Memory B cell (primary cell): ENCODE measurements around the gene ATP1B1.
"Not testable (repeated sequence)": the region's sequence is repeated elsewhere in the genome, so short reads cannot be mapped to it uniquely, and the experiment has no call there.

Source experiments
- ATAC-seq: fragments of 150-1000 bp; cut with Tn5 transposase; 2 replicates; pipeline ENCODE4 v1.10.0; 2021; ENCODE audit warnings: low read depth, mild to moderate bottlenecking, moderate library complexity
- DNase-seq, 2 donors: peaks; one replicate each; pipeline ENCODE4 v3.0.0; 2022; ENCODE audit warnings: low spot score in 2 of 2
- H3K27ac Mint-ChIP-seq: one replicate; pipeline ENCODE4 v1.8.0; 2022; ENCODE audit warnings: mild to moderate bottlenecking, moderate library complexity, mixed read lengths
- H3K27me3 Mint-ChIP-seq: one replicate; pipeline ENCODE4 v1.8.0; 2022; ENCODE audit warnings: mixed read lengths
- H3K36me3 Mint-ChIP-seq: one replicate; pipeline ENCODE4 v1.8.0; 2022; ENCODE audit warnings: mild to moderate bottlenecking, mixed read lengths
- H3K4me1 Mint-ChIP-seq: one replicate; pipeline ENCODE4 v1.8.0; 2022; ENCODE audit warnings: mixed read lengths
- H3K4me3 Mint-ChIP-seq: one replicate; pipeline ENCODE4 v1.8.0; 2022; ENCODE audit warnings: mild to moderate bottlenecking, moderate library complexity, mixed read lengths
- H3K9me3 Mint-ChIP-seq: one replicate; pipeline ENCODE4 v1.8.0; 2022; ENCODE audit warnings: mixed read lengths

The ATP1B1 gene

DNA sequence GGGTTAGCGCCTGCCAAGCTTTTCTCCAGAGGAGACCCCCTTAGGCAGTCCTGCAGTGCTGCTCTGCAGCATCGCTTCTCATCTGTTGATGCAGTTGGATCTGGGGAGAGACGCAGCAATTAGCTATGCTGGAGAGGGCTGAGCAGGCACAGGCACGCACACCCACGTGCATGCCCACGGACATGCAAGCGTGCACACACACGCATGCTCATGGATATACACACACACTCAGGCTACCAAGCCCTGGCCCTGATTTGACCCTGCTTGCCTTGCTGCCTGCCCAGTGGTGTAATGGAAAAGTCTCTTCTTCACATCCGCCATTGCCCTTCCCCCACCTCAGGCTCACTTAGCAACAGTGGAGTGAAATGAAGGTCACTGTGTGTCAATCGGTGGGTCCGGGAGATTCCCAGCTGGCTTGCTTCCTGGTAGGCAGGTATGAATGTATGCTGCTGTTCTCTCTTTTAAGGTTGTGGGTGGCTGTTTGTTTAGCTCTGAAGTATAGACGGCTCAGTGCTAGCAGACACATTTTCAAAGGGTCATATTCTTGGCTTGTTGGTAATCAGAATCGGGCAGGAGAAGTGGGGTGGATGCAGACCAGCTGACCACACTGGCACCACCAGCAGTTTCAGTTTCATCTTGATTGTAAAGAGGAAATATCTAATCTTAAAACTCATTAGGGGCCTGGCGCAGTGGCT lies 9.5 kb downstream of the ATP1B1 start:
- H3K9me3 Mint-ChIP-seq = no peaks in the 10 kb centered on the region
- H3K4me1 Mint-ChIP-seq = peaks cover 13% of the 10 kb centered on the region
- H3K4me3 Mint-ChIP-seq = peak overlapping the region; percentile 73

DNA sequence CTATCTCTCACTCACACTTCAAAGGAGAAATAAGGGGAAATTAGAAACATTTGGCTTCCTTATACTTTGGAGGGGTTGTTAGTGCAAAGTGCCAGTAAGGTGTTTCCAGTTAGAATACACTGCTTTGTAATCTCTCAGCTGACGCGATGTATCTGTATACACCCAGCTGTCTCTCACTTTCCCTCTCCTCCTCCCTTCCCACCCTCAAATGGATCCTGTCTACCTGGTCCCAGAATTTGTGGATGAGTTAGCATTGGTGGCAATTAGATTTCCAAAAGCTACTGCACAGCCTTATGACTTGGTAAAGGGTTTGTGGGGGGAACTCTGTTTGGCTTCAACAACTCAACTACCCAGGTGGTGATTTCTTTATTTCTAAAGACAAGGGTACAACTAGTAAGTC lies 10.5 kb downstream of the ATP1B1 start:
- peaks cover 13% of the 10 kb centered on the region for H3K4me1 Mint-ChIP-seq
- H3K36me3 Mint-ChIP-seq = no peaks in the 10 kb centered on the region
- H3K27me3 Mint-ChIP-seq = peaks cover 9% of the 10 kb centered on the region
- DNase-seq (no peak), ATAC-seq (no peak)
- no peaks in the 10 kb centered on the region for H3K9me3 Mint-ChIP-seq
- peak overlapping the region; percentile 16 for H3K4me3 Mint-ChIP-seq
- H3K27ac Mint-ChIP-seq = peak overlapping the region; percentile 16

More for the DNA sequence above, 9.5 kb downstream of the ATP1B1 start:
- Mint-ChIP-seq H3K27me3 (peaks cover 6% of the 10 kb centered on the region), H3K27ac (peak overlapping the region; percentile 53), H3K36me3 (no peaks in the 10 kb centered on the region)
- peak; percentile 68 for ATAC-seq
- no peak for DNase-seq

GRCh38 chr1:169117599-169117998 lies 11.1 kb downstream of the ATP1B1 start:
- Mint-ChIP-seq H3K27me3 (peaks cover 6% of the 10 kb centered on the region), H3K27ac (no peak overlapping the region), H3K36me3 (no peaks in the 10 kb centered on the region), H3K9me3 (no peaks in the 10 kb centered on the region), H3K4me3 (no peak overlapping the region), H3K4me1 (peaks cover 13% of the 10 kb centered on the region)
- ATAC-seq (no peak), DNase-seq (no peak)

- DNase-seq (no peak), ATAC-seq (no peak)
- Mint-ChIP-seq H3K27me3 (peaks cover 8% of the 10 kb centered on the region), H3K4me3 (no peak overlapping the region), H3K4me1 (peaks cover 17% of the 10 kb centered on the region), H3K36me3 (no peaks in the 10 kb centered on the region), H3K9me3 (no peaks in the 10 kb centered on the region), H3K27ac (no peak overlapping the region)
These were observed 11.7 kb downstream of the ATP1B1 start for GRCh38 chr1:169118227-169118626.

DNA sequence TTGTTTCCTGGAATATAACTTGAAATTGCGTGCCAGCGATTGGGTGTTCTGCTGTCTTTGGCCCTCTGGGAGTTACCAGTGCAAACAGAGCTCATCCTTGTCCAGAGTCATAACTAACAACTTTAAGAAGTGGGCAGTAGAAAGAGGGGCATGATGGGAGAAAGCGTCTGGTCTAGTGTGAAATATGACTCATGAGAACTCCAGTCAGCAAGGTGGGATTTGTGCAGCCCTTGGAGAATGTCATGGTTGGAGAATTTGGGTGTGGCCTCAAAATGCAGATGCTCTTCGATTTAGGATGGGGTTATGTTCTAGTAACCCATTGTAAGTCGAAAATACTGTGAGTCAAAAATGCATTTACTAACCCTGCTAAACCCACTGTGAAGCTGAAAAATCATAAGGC lies 12.9 kb downstream of the ATP1B1 start:
- peaks cover 7% of the 10 kb centered on the region for H3K27me3 Mint-ChIP-seq
- H3K4me1 Mint-ChIP-seq = peaks cover 12% of the 10 kb centered on the region
- ATAC-seq (no peak), DNase-seq (no peak)
- no peaks in the 10 kb centered on the region for H3K36me3 Mint-ChIP-seq
- H3K4me3 Mint-ChIP-seq = no peak overlapping the region
- no peaks in the 10 kb centered on the region for H3K9me3 Mint-ChIP-seq
- H3K27ac Mint-ChIP-seq = no peak overlapping the region

- no peak for ATAC-seq
- H3K4me1 Mint-ChIP-seq = peaks cover 12% of the 10 kb centered on the region
- peaks cover 10% of the 10 kb centered on the region for H3K27me3 Mint-ChIP-seq
- no peak for DNase-seq
- peaks cover 3% of the 10 kb centered on the region for H3K36me3 Mint-ChIP-seq
- no peaks in the 10 kb centered on the region for H3K9me3 Mint-ChIP-seq
- no peak overlapping the region for H3K4me3 Mint-ChIP-seq
- H3K27ac Mint-ChIP-seq = no peak overlapping the region
These were observed 13.6 kb downstream of the ATP1B1 start for GRCh38 chr1:169120066-169120465.

DNA sequence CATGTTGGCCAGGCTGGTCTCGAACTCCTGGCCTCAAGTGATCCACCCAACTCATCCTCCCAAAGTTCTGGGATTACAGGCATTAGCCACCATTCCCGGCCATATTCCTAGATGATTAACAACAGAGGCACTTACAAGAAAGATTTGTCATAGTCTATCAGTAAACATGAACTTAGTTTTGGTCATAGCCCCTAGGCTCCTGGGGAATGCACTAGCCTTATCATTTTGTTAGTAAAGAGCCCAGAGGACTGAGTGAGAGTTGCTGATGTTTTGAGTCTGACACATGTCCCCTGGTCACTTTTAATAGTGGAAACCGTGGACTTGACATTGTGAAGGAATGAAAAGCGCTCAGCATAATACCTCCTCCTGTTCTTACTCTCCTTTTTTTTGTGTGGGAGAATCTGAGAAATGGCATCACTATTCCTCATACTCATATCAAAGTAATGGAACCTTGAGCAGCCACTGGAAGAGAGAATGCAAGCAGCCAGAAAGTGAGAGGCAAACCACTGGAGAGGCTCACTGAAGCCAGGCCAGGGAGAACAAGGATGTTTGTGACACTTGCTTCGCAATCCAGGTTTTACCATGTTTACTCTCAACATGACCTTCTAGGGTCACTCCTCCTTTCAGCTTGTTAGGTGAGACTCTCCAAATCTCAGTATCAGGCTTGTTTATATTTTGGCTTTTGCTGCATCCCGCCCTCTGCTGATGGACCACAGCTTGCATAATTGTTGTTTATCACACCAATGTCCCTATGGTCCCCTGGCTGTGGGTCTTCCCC lies 14.8 kb downstream of the ATP1B1 start:
- Mint-ChIP-seq H3K9me3 (no peaks in the 10 kb centered on the region), H3K4me1 (peaks cover 8% of the 10 kb centered on the region), H3K27ac (no peak overlapping the region), H3K4me3 (no peak overlapping the region), H3K27me3 (peaks cover 10% of the 10 kb centered on the region), H3K36me3 (peaks cover 3% of the 10 kb centered on the region)
- no peak for ATAC-seq
- no peak for DNase-seq

DNA sequence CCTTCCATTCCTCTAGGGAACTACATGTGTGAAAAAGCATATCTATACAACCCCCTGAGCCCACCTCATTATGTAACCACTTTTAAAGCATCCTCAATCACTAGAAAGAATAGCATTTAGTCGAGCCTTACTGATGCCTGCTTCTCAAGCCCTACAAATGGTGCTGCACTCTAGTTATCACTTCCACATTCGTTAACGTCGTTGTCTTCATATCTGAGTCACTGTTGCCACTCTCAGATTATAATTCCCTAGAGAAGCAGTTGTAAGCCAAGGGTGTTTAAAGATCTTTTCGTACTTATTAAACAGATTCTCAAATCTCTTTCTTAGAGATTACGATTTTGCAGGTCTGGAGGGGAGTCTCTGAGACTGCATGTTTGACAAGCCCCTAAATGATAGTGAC lies 16.5 kb downstream of the ATP1B1 start:
- no peak overlapping the region for H3K4me3 Mint-ChIP-seq
- peak; percentile 54 for ATAC-seq

GRCh38 chr1:169124459-169124858 lies 18.0 kb downstream of the ATP1B1 start:
- H3K9me3 Mint-ChIP-seq = no peaks in the 10 kb centered on the region
- ATAC-seq (no peak), DNase-seq (no peak)
- H3K27ac Mint-ChIP-seq = no peak overlapping the region
- H3K36me3 Mint-ChIP-seq = peaks cover 3% of the 10 kb centered on the region
- H3K27me3 Mint-ChIP-seq = peaks cover 10% of the 10 kb centered on the region
- H3K4me3 Mint-ChIP-seq = no peak overlapping the region
- H3K4me1 Mint-ChIP-seq = peaks cover 4% of the 10 kb centered on the region

More for the DNA sequence above, 16.5 kb downstream of the ATP1B1 start:
- Mint-ChIP-seq H3K36me3 (peaks cover 3% of the 10 kb centered on the region), H3K9me3 (no peaks in the 10 kb centered on the region), H3K4me1 (peaks cover 4% of the 10 kb centered on the region), H3K27ac (no peak overlapping the region), H3K27me3 (peaks cover 10% of the 10 kb centered on the region)
- DNase-seq = no peak

DNA sequence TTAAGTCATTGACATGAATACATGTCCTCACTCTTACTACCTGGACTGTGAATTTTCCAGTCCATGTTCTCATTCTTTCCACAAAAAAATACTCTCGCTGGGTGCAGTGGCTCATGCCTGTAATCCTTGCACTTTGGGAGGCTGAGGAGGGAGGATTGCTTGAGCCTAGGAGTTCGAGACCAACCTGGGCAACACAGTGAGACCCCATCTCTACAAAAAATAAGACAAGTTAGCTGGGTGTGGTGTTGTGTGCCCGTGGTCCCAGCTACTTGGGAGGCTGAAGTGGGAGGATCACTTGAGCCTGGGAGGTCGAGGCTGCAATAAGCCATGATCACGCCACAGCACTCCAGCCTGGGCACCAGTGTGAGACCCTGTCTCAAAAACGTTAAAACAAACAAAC lies 19.1 kb downstream of the ATP1B1 start:
- not testable (repeated sequence) for H3K27me3 Mint-ChIP-seq, H3K4me1 Mint-ChIP-seq, H3K9me3 Mint-ChIP-seq, DNase-seq, ATAC-seq, H3K4me3 Mint-ChIP-seq, H3K27ac Mint-ChIP-seq, H3K36me3 Mint-ChIP-seq

DNA sequence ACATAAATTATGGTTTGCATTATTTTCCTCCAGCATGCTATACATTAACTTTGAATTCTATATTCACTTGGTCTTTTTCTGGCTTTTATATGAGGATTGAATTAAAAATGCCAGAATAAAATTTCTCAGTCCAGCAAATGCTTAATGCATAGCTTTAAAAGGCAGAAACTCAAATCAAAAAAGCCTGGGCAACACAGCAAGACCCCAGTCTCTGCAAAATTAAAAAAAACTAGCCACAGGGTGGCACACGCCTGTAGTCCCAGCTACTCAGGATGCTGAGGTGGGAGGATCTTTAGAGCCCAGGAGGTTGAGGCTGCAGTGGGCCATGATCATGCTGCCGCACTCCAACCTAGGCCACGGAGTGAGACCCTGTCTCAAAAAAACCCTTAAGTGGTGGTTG lies 19.8 kb downstream of the ATP1B1 start:
- ATAC-seq (no peak), DNase-seq (no peak)
- peaks cover 5% of the 10 kb centered on the region for H3K36me3 Mint-ChIP-seq
- no peak overlapping the region for H3K4me3 Mint-ChIP-seq
- H3K27me3 Mint-ChIP-seq = peaks cover 10% of the 10 kb centered on the region
- H3K9me3 Mint-ChIP-seq = no peaks in the 10 kb centered on the region
- no peak overlapping the region for H3K27ac Mint-ChIP-seq
- peaks cover 4% of the 10 kb centered on the region for H3K4me1 Mint-ChIP-seq

- Mint-ChIP-seq H3K4me3 (no peak overlapping the region), H3K9me3 (no peaks in the 10 kb centered on the region), H3K36me3 (peaks cover 9% of the 10 kb centered on the region), H3K27ac (no peak overlapping the region), H3K27me3 (peaks cover 5% of the 10 kb centered on the region), H3K4me1 (peaks cover 4% of the 10 kb centered on the region)
- ATAC-seq (no peak), DNase-seq (no peak)
These were observed 20.8 kb downstream of the ATP1B1 start for GRCh38 chr1:169127305-169127704.

GRCh38 chr1:169128562-169128961 lies 22.1 kb downstream of the ATP1B1 start:
- no peak overlapping the region for H3K27ac Mint-ChIP-seq
- H3K4me3 Mint-ChIP-seq = no peak overlapping the region
- DNase-seq (no peak), ATAC-seq (no peak)
- no peaks in the 10 kb centered on the region for H3K4me1 Mint-ChIP-seq
- H3K9me3 Mint-ChIP-seq = no peaks in the 10 kb centered on the region
- peaks cover 11% of the 10 kb centered on the region for H3K36me3 Mint-ChIP-seq
- H3K27me3 Mint-ChIP-seq = peaks cover 3% of the 10 kb centered on the region

DNA sequence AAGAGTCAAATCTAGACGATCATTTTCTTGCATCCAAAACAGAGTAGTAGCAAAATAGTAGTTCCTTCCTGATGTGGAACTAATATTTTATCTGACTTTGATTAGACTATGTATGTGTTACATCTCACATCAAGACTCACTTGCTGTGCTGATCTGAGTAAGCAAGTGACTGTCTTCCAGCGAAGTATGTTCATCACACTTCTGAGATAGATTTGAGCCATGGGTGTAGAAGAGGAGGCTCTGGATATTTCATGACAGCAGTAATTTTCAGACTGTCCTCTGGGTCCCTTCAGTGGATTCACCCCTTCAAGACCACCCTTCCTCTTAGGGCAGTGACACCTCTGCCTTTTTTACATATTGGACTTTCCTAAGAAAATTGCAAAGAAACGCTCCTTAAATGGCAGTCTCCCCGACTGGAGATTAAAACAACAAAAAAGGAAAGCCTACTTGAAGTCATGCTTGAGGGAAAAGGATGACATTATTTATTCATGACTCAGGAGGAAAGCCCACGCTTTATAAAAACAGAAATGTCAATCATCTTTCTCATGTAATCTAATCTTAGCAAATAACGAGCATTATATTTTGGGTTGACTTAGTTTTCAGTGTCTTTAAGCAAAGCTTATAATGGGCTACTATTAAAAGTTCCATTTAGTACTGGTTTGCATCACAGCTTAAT lies 22.8 kb downstream of the ATP1B1 start:
- Mint-ChIP-seq H3K27me3 (peaks cover 3% of the 10 kb centered on the region), H3K4me1 (no peaks in the 10 kb centered on the region), H3K4me3 (no peak overlapping the region), H3K9me3 (no peaks in the 10 kb centered on the region), H3K36me3 (peaks cover 11% of the 10 kb centered on the region), H3K27ac (no peak overlapping the region)
- DNase-seq (no peak), ATAC-seq (no peak)
